ENCODE measurements around the gene CAVIN2.

CAVIN2 gene

DNA sequence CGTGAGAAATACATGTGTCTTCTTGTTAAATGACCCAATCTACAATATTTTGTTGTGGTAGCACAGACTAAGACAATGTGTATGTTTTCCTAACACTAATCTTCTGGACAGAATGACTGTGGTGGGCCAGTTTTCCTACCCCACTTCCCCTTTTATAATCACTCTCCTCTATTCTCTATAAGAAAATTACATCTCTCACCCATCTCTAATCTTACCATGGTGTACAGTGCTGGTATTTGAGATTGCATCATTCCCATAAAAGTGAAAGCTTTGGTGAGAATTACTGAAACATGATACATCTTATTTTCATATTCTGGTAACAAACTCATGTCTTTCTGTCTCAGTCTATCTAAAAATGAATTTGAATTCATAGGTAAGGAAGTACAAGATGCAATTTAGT is 40.5 kb downstream of the CAVIN2 start:
- Histone ChIP-seq H3K4me2 (ENCODE audit: low read length) (no peak overlapping the region), H3K27me3 (ENCODE audit: insufficient read depth, low read length) (no peaks in the 10 kb centered on the region), H4K20me1 (ENCODE audit: insufficient read depth, low read length) (no peaks in the 10 kb centered on the region), H3K9ac (ENCODE audit: low read length) (no peak overlapping the region), H3K9me3 (ENCODE audit: low read length) (no peaks in the 10 kb centered on the region), H3K9me2 (ENCODE audit: low read depth, low read length) (no peaks in the 10 kb centered on the region), H3K27ac (ENCODE audit: low read depth, low read length, poor library complexity, severe bottlenecking) (no peak overlapping the region), H3K79me2 (ENCODE audit: insufficient read depth, low read length) (no peaks in the 10 kb centered on the region), H3K4me1 (ENCODE audit: insufficient read depth, low read length, severe bottlenecking) (no peaks in the 10 kb centered on the region), H3F3A (ENCODE audit: insufficient read depth, low read length) (no peaks in the 10 kb centered on the region), H2AFZ (ENCODE audit: low read length) (no peak overlapping the region), H3K4me3 (ENCODE audit: low read depth, low read length, poor library complexity, severe bottlenecking) (no peak overlapping the region), H3K36me3 (ENCODE audit: insufficient read depth, low read length) (no peaks in the 10 kb centered on the region)
- TF ChIP-seq, protein P1, sequence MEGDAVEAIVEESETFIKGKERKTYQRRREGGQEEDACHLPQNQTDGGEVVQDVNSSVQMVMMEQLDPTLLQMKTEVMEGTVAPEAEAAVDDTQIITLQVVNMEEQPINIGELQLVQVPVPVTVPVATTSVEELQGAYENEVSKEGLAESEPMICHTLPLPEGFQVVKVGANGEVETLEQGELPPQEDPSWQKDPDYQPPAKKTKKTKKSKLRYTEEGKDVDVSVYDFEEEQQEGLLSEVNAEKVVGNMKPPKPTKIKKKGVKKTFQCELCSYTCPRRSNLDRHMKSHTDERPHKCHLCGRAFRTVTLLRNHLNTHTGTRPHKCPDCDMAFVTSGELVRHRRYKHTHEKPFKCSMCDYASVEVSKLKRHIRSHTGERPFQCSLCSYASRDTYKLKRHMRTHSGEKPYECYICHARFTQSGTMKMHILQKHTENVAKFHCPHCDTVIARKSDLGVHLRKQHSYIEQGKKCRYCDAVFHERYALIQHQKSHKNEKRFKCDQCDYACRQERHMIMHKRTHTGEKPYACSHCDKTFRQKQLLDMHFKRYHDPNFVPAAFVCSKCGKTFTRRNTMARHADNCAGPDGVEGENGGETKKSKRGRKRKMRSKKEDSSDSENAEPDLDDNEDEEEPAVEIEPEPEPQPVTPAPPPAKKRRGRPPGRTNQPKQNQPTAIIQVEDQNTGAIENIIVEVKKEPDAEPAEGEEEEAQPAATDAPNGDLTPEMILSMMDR (IDR thresholded peaks at IDR 0.05; ENCODE audit: low read length), result no peak
- TF ChIP-seq EZH2 (IDR thresholded peaks at IDR 0.05; ENCODE audit: borderline replicate concordance, low read length), result no peak

DNA sequence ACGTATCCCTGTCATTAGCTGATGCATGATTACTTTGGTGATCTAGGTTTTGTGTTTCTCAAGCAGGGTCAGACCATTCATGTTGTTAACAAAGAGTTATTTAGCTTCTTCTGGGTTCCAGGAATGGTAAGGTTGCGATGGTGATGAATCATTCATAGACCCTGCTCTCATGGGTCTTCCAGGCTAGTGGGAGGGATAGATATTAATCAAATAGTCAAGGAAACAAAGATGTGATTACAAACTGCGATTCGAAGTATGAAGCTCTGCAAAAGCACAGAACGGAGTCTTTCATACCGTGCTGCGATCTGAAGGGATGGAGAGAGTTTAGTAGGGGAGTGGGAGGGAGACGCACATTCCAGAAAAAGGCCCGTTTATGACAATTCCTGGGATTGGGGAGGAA is 42.1 kb downstream of the CAVIN2 start:
- TF ChIP-seq EZH2 (IDR thresholded peaks at IDR 0.05; ENCODE audit: borderline replicate concordance, low read length), result no peak
- TF ChIP-seq, protein P1 (IDR thresholded peaks at IDR 0.05; ENCODE audit: low read length), result no peak
- no peaks in the 10 kb centered on the region for H3K4me1 ChIP-seq (ENCODE audit: insufficient read depth, low read length, severe bottlenecking)
- no peak overlapping the region for H3K9ac ChIP-seq (ENCODE audit: low read length)
- no peak overlapping the region for H2AFZ ChIP-seq (ENCODE audit: low read length)
- H3K4me2 ChIP-seq (ENCODE audit: low read length), result no peak overlapping the region
- no peaks in the 10 kb centered on the region for H4K20me1 ChIP-seq (ENCODE audit: insufficient read depth, low read length)
- no peaks in the 10 kb centered on the region for H3K9me2 ChIP-seq (ENCODE audit: low read depth, low read length)
- H3K27ac ChIP-seq (ENCODE audit: low read depth, low read length, poor library complexity, severe bottlenecking), result no peak overlapping the region
- no peaks in the 10 kb centered on the region for H3F3A ChIP-seq (ENCODE audit: insufficient read depth, low read length)
- no peaks in the 10 kb centered on the region for H3K36me3 ChIP-seq (ENCODE audit: insufficient read depth, low read length)
- H3K4me3 ChIP-seq (ENCODE audit: low read depth, low read length, poor library complexity, severe bottlenecking), result no peak overlapping the region
- H3K79me2 ChIP-seq (ENCODE audit: insufficient read depth, low read length), result no peaks in the 10 kb centered on the region
- no peaks in the 10 kb centered on the region for H3K27me3 ChIP-seq (ENCODE audit: insufficient read depth, low read length)
- no peaks in the 10 kb centered on the region for H3K9me3 ChIP-seq (ENCODE audit: low read length)

DNA sequence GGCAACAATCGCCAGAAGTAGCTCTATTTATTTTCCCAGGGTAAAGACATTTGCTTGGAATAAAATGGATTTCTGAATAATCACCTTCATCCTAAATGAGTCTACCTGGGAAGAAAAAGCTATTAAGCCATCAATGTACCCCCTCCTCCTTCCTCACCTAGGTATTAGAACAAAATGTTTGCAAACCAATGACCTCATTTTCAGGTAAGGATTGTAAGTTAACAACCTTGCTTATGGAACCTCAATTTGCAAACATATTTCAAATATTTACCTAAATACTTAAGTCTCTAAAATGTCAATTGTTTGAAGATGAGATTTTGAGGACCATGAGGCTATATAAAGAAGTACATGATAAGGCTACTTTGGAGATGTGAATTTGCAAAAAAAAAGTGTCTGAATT is 43.9 kb downstream of the CAVIN2 start:
- no peak overlapping the region for H3K4me3 ChIP-seq (ENCODE audit: low read depth, low read length, poor library complexity, severe bottlenecking)
- H3K27me3 ChIP-seq (ENCODE audit: insufficient read depth, low read length), result no peaks in the 10 kb centered on the region
- H2AFZ ChIP-seq (ENCODE audit: low read length), result no peak overlapping the region
- H3K4me2 ChIP-seq (ENCODE audit: low read length), result no peak overlapping the region
- H3K9ac ChIP-seq (ENCODE audit: low read length), result no peak overlapping the region
- no peaks in the 10 kb centered on the region for H3K36me3 ChIP-seq (ENCODE audit: insufficient read depth, low read length)
- H3K27ac ChIP-seq (ENCODE audit: low read depth, low read length, poor library complexity, severe bottlenecking), result no peak overlapping the region
- H3K79me2 ChIP-seq (ENCODE audit: insufficient read depth, low read length), result no peaks in the 10 kb centered on the region
- TF ChIP-seq, protein P1 (IDR thresholded peaks at IDR 0.05; ENCODE audit: low read length), result no peak
- no peak for TF ChIP-seq EZH2 (IDR thresholded peaks at IDR 0.05; ENCODE audit: borderline replicate concordance, low read length)
- no peaks in the 10 kb centered on the region for H3K4me1 ChIP-seq (ENCODE audit: insufficient read depth, low read length, severe bottlenecking)
- no peaks in the 10 kb centered on the region for H3K9me2 ChIP-seq (ENCODE audit: low read depth, low read length)
- H3K9me3 ChIP-seq (ENCODE audit: low read length), result no peaks in the 10 kb centered on the region
- H4K20me1 ChIP-seq (ENCODE audit: insufficient read depth, low read length), result no peaks in the 10 kb centered on the region
- no peaks in the 10 kb centered on the region for H3F3A ChIP-seq (ENCODE audit: insufficient read depth, low read length)

Measured in OCI-LY1 (cell line).